Measurements from ENCODE around the gene CLEC20A.

DNA sequence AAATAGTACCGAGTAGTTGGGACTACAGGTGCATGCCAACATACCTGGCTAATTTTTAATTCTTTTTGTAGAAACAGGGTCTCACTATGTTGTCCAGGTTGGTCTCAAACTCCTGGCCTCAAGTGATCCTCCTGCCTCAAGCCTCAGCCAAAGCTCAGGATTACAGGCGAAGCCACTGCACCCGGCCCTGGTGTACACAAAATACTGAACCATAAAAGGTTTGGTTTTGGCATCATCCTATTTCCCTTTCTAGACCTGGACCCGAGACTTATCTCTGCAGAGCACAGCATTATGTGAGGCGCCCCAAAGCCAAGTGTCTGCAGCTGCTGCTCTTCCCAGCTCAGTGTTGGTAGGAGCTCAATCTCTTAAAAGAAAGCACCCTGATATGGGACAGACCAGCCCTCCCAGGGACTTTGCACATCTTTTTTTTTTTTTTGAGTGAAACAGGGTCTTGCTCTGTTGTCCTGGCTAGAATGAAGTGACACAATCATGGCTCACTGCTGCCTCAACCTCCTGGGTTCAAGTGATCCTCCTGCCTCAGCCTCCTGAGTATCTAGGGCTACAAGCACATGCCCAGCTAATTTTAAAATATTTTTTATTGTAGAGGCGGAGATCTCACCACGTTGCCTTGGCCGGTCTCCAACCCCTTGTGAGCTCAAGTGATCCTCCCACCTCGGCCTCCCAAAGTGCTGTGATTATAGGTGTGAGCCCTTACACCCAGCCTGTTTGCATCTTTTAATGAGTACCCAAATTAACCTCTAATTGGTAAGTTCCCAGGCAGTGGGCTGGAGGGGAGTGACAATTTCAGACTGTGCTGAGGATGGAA lies 36.6 kb upstream of the CLEC20A start:
- no peak for TF ChIP-seq POLR2AphosphoS5 (IDR thresholded peaks at IDR 0.05; ENCODE audit: low read depth, low read length)
- TF ChIP-seq, protein P1, sequence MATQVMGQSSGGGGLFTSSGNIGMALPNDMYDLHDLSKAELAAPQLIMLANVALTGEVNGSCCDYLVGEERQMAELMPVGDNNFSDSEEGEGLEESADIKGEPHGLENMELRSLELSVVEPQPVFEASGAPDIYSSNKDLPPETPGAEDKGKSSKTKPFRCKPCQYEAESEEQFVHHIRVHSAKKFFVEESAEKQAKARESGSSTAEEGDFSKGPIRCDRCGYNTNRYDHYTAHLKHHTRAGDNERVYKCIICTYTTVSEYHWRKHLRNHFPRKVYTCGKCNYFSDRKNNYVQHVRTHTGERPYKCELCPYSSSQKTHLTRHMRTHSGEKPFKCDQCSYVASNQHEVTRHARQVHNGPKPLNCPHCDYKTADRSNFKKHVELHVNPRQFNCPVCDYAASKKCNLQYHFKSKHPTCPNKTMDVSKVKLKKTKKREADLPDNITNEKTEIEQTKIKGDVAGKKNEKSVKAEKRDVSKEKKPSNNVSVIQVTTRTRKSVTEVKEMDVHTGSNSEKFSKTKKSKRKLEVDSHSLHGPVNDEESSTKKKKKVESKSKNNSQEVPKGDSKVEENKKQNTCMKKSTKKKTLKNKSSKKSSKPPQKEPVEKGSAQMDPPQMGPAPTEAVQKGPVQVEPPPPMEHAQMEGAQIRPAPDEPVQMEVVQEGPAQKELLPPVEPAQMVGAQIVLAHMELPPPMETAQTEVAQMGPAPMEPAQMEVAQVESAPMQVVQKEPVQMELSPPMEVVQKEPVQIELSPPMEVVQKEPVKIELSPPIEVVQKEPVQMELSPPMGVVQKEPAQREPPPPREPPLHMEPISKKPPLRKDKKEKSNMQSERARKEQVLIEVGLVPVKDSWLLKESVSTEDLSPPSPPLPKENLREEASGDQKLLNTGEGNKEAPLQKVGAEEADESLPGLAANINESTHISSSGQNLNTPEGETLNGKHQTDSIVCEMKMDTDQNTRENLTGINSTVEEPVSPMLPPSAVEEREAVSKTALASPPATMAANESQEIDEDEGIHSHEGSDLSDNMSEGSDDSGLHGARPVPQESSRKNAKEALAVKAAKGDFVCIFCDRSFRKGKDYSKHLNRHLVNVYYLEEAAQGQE (IDR thresholded peaks at IDR 0.05; ENCODE audit: insufficient read depth in 1 of 2, low read depth in 2 of 2, low read length in 2 of 2), result no peak

Data from PFSK-1 (cell line).